Measurements from ENCODE around the gene DHX30.

The DHX30 gene

GRCh38 chr3:47852604-47853602 is 50.0 kb downstream of the DHX30 start:
- DNase-seq = no peak

- no peak for DNase-seq
Observed at GRCh38 chr3:47854267-47854666, 51.3 kb downstream of the DHX30 start.

GRCh38 chr3:47854720-47855455 is 52.0 kb downstream of the DHX30 start:
- no peak for DNase-seq

- DNase-seq = no peak
Observed at GRCh38 chr3:47855461-47856383, 52.8 kb downstream of the DHX30 start.

- no peak for DNase-seq
Observed at GRCh38 chr3:47856669-47857068, 53.7 kb downstream of the DHX30 start.

GRCh38 chr3:47857151-47857550 is 54.2 kb downstream of the DHX30 start:
- no peak for DNase-seq

- no peak for DNase-seq
Observed at GRCh38 chr3:47859956-47860605, 57.1 kb downstream of the DHX30 start.

GRCh38 chr3:47863391-47864128 is 60.6 kb downstream of the DHX30 start:
- no peak for DNase-seq

GRCh38 chr3:47865192-47865591 is 62.3 kb downstream of the DHX30 start:
- DNase-seq = no peak

- no peak for DNase-seq
Observed at GRCh38 chr3:47867451-47868044, 64.6 kb downstream of the DHX30 start.

GRCh38 chr3:47868306-47868705 is 65.4 kb downstream of the DHX30 start:
- DNase-seq = no peak

GRCh38 chr3:47870156-47870555 is 67.2 kb downstream of the DHX30 start:
- DNase-seq = no peak

GRCh38 chr3:47870702-47871260 is 67.8 kb downstream of the DHX30 start:
- no peak for DNase-seq

- no peak for DNase-seq
Observed at GRCh38 chr3:47871389-47871788, 68.5 kb downstream of the DHX30 start.

- DNase-seq = no peak
Observed at GRCh38 chr3:47872916-47873315, 70.0 kb downstream of the DHX30 start.

- DNase-seq = no peak
Observed at GRCh38 chr3:47874438-47874837, 71.5 kb downstream of the DHX30 start.

GRCh38 chr3:47874913-47875312 is 72.0 kb downstream of the DHX30 start:
- no peak for DNase-seq

- DNase-seq = no peak
Observed at GRCh38 chr3:47877290-47877689, 74.4 kb downstream of the DHX30 start.

GRCh38 chr3:47877719-47878118 is 74.8 kb downstream of the DHX30 start:
- DNase-seq = no peak

- no peak for DNase-seq
Observed at GRCh38 chr3:47882338-47882737, 79.4 kb downstream of the DHX30 start.

All from right kidney (tissue), 1 donor.